Fibroblast of upper back skin (primary cell): Measurements from ENCODE around the gene TBC1D17.

Experiments used
- DNase-seq: peaks from one replicate; pipeline ENCODE4 v3.0.0-alpha.2; 2013

TBC1D17 gene

DNA sequence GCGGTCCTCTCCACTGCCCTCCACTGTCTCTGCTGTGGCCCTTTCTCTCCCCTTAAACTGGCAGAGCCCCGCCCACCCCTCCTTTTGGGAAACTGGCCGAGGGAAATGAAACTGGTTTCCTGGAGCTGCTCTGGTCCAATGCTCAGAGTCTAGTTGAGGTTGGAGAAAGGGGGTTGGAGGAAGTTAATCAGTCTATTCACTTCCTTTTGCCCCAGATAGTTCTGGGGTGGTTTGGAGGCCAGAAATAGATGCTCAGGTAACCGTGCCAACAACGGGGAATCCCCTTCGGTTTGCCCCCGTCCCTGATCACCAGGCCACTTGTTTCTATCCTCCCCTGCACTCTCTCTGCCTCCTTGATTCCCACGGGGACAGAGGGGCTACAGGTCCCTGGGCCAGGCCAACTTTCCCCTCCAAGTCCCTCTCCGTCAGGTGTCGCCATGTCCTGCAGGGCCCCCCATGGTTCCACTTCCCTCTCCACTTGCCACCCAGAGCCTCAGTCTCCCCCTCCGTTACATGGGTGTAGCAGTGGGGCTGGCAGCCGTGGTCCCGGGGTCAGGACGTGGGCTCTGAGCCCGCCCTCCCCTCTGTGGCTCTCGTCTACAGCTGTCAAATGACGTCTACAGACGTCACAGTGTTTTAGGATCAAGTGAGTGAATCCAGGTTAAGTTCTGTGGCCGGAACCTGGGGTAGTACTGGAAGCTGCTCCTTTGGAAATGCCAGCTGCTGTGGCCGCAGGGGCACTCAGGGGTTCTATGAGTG is 19.5 kb downstream of the TBC1D17 start, which contains the start of gene IL4I1:
Gene IL4I1 (minus strand): TSS at position 25 of the 759 bp plus-strand sequence. CDS start 727 bp downstream, outside the sequence.
- DNase-seq, result peak; percentile 11

DNA sequence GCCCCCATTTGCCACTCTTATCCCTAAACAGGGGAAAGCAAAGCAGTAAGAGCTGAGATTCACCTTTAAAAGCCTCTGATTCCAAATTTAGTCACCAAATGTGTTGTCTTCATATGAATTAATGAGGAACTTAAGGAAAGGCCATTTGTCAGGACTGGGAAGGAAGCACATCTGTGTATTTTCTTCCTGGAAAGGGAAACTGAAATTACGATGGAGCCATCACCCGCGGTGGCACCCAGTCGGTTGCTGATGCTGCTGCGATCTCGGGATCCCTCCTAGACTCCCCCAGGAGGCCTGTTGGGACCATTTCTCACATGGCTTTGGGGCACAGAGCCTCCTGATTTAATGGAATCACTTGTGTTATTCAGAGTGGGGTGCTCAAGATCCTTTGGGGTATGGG is 26.6 kb downstream of the TBC1D17 start:
- DNase-seq, result no peak

DNA sequence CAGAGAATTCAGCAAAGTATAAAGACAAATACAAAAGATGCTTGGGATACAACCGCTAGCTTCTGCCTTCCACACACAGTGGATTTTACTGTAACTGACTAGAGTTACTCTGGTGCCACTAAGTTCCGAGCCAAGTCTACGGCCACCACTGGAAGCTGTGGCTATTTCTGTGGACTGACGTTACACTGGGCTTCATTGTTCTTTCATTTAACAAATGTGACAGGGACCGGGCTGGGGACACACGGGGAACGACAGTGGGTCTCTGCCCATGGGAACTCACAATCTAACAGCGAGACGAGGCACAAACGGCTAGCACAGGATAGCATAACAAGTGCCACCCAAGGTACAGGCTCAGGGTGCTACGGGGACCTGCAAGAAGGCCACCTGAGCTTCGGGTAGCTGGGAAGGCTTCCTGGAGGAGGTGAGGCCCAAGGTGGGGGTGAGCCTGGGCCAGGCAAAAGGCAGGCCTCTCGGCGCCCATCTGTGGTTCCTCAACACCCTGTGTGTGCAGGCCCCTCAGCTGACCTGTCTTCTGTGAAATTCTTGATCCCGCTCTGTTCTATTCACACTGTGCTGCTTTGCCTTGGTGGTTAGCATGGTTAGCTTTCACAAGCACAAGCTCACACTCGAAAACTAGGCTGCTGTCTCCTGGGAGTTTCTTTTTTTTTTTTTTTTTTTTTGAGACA is 29.5 kb downstream of the TBC1D17 start:
- no peak for DNase-seq

DNA sequence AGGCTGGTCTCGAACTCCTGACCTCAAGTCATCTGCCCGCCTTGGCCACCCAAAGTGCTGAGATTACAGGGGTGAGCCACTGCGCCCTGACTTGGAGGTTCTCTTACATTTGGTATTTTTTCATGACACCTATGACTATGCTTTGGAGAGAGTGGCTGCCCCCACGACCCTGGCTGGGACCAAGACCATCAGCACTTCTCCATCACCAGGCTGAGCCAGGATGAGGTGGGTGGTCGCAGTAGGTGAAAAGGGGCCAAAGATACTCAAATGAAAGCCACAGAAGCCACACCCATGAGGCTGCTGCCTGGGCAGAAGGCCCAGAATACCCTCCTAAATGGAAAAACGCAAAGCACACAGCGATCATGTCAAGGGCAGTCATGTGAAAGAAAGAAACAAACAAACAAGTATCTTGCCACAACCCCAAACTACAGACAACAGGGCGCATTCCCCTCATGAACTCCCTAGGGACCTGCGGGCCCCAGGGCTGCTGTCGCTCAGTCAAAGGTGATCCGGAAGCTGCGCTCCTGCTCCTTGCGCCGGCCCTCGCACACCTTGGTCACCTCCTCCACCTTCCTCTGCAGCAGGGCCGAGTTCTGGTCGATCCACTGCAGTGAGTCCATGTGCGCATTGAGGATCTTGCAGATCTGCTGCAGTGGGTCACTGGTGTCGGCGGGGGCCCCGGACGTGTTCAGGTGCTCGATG is 30.4 kb downstream of the TBC1D17 start:
- DNase-seq, result no peak

DNA sequence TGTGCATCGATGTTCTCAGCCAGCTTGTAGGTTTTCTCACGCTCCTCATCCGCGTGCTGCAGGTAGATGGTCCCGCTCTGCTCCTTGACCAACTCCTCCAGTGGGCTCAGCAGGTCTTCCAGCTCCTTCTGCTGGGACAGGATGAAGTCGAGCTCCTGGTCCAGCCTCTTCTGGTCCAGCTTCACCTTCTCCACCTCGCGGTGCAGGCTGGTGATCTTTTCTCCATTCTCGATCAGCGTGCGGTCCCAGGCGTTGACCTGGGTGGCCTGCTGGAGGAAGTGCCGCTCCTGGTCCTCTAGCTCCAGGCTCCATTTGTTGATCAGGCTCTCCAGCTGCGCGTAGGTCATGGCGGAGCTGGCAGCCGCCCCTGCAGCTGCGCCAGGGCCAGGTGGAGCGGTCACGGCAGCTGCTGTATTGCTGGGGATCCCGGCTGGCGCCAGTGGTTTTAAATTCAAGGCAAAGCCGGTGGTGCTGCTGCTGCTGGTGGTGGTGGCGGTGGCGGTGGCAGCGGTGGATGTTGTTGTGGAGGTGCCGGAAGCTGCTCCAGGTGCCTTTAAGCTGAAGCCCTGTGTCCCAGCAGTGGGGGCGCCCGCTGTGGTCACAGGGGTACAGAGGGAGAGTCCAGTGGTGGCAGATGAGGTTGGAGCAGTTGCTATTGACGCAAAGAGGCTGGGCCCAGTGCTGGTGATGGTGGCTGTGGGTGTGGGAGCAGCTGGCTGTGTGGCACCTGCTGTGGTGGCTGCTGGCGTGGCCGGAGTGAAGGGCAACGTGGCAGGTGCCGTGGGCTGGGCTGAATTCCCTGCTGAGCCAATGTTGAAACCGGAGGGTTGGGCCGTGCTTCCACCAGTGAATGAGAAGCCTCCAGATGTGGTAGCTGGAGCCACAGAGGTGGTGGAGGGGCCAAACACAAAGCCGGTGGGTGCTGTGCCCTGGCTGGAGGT is 31.2 kb downstream of the TBC1D17 start:
- no peak for DNase-seq

DNA sequence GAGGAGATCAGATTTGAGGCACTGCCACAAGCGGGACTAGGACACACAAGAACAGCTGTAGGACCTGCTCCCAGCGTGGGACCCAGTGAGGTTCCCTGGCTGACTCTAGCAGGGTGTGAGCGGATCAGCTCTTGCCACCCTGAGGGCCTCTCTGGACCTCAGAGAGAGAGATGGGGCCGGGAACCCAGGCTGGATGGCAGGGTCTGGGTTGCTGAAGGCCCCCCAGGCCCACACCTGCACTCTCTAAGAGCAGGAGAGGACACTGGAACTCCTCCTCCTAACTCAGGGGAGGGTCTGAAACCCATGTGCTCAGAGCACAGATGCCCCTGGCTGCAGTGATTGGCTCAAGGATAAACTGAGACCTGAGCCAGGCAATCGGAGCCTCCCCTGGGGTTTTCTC is 32.7 kb downstream of the TBC1D17 start:
- DNase-seq, result no peak

DNA sequence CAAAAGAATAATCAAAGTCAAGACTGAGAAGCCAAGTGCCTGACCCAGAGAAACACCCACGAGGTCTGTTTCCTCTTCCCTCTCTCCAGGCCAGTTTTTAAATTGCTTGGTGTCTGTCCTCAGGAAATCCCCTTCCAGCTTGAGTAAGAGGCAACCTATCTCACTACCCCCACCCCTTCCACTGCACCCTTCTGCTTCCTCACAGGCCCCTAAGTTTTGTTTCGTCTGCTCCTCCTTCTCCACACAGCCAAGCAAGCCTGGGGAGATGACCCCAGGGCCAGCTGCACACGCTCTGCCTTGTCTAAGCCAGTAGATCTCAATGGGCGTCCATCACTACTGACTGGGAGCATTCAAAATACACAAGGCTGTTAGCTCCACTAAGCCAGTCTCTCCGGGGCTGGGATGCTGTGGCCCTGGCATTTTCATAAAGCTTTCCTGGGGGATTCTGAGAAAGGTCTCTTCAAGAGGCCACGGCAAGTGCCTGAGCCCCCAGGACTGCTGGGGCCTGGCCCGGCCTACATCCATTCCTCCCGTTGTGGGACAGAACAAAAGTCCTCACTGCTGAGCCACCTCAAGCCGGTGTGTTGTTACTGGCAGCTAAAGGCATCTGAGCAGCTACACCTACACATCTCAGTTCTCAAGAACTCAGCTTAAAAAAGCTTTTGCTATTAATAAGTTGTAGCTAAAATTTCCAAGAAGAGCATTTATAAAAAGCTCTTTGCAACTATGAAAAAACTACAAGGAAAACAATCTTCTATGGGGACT is 34.1 kb downstream of the TBC1D17 start:
- no peak for DNase-seq

DNA sequence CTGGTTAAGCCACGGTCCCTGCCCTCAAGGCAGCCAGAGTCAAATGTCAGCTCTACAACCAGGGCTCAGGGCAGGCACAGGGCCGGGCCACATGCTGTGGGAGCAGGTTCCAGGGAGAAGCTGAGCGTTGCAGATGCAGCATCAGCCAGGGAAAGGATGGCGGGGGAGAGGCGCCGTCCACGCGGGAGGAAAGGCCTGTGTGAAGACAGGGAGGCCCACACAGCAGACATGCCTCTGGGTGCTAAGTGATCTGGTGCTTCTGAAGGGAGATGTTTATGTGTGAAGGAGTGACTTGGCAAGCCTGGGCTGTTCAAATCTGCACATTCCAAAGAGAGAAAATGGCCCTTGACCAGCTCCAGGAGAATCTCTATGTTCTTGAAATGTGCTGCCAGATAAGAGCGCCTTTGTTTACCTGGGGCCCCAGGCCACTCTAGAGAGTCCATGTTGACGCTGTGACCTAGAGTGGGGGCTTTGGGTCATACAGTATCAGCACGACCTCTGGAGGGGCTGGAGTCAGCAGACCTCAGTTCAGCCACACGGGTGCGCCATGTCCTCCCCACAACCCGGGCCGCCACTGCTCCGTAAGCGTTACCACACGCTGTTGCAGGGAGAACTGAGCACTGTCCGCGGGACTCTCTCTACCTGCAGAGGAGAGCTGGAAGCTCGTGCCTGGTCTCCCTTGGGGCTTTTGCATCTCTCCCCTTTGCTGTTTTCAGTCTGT is 35.6 kb downstream of the TBC1D17 start:
- no peak for DNase-seq

DNA sequence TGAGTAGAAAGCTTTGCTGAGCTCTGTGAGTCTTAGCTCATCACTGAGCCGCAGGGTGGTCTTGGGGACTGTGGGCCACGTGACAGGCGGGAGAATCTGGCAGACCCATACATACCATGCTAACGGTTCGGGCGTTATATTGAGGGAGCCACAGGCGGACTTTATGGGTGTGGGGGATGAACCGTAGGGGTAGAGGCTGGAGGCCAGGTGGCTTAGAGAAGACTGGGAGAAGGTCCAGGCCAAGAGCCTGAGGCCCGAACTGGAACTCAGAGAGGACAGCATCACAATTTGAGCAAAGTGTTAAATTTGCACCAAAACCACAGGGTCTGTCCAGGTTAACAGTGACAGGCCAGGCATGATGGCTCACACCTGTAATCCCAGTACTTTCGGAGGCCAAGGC is 36.2 kb downstream of the TBC1D17 start:
- no peak for DNase-seq

DNA sequence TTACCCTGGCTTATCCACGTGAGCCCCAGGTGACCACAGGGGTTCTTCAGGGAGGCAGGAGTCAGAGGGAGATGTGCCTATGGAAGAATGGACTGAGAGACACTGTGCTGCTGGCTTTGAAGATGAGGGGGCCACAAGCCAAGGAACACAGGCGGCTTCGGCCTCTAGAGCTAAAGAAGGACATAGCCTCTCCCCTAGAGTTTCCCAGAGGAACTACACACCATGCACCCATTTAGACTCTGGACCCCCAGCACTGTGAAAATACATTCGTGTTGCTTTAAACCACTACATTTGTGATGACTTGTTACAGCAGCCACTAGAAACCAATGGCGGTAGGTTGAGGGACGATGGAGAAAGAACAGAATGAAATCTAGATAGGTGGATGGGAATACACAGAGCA is 37.8 kb downstream of the TBC1D17 start:
- DNase-seq, result no peak

DNA sequence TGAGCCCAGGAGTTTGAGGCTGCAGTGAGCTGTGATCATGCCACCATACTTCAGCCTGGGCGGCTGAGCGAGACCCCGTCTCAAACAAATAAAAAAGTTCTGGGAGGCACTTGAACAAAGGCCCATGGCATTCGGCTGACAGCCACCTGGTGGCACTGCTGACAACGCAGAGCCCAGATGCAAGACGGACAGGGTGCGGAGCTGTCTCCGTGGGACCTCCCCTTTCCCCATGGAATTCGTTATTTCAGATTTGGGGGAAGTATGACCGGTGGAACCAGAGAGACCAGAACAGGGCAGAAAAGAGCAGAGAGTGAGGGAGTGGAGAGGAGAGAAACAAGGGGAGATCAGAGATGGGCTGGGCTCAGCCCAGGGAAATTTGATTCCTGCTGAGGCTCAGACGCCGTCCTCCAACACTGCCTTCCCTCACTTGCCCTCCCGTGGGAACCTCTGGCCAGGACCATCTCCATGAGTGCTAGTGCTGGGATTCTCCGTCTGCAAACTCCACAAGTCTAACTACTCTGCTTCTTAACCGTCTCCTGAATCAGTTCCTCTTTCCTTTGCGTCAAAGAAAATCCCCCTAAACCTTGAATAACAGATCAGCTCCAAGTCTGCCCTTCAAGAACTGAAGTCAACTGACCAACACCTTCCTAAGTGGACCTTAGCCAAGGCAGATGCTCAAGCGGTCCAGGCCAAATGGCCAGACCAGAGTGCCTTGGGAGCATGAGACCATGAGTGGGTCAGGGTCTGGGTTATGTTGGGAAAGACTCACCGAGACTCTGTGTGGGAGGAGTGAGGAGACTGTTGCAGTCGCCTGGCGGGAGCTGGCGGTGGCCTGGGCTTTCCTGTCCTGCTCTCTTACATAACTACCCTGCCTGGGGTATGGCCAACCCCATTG is 39.6 kb downstream of the TBC1D17 start:
- no peak for DNase-seq

DNA sequence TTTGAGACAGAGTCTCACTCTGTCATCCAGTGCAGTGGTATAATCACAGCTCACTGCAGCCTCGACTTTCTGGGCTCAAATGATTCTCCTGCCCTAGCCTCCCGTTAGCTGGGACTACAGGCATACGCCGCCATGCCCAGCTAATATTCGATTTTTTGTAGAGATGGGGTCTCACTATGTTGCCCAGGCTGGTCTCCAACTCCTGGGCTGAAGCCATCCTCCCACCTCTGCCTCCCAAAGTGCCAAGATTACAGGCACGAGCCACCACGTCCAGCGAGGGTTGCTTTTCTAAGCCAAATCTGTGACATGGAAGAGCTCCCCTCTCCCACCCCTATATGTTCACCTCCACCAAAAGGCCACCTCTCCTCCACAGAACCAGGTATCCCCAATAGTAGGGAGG is 40.6 kb downstream of the TBC1D17 start:
- DNase-seq, result no peak

DNA sequence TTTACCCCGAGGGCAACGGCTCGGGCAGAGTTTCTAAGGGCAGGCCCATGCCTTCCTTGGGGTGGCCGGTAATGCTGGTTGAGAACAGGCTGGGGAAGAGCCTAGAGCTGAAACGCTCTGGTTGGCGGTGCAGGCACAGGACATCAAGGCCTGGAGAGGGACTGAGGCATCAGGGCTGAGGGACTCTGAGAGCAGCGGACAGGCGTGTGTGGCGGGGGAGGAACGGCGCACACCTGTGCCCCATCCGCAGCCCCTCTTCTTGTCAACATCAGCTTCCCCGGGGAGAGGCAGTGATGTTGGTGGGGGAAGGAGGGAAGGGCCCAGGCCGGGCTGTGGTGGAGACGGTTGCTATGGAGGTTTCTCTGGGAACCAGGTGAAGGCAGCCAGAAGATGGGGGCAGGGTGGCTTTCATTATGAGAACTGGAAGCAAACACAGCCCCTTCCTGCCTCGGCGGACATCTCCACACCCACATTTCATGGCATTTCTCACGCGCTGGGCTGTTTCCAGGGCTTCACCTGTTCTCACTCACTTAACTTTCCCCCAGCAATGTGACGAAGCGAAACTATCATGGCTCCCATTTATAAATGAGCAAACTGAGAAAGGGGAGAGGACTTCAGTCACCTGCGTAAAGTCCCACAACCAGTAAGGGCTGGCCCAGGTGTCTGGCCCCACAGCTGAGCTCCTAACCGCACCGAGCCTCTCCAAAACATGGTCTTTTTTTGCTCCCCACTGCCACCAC is 43.3 kb downstream of the TBC1D17 start:
- no peak for DNase-seq

DNA sequence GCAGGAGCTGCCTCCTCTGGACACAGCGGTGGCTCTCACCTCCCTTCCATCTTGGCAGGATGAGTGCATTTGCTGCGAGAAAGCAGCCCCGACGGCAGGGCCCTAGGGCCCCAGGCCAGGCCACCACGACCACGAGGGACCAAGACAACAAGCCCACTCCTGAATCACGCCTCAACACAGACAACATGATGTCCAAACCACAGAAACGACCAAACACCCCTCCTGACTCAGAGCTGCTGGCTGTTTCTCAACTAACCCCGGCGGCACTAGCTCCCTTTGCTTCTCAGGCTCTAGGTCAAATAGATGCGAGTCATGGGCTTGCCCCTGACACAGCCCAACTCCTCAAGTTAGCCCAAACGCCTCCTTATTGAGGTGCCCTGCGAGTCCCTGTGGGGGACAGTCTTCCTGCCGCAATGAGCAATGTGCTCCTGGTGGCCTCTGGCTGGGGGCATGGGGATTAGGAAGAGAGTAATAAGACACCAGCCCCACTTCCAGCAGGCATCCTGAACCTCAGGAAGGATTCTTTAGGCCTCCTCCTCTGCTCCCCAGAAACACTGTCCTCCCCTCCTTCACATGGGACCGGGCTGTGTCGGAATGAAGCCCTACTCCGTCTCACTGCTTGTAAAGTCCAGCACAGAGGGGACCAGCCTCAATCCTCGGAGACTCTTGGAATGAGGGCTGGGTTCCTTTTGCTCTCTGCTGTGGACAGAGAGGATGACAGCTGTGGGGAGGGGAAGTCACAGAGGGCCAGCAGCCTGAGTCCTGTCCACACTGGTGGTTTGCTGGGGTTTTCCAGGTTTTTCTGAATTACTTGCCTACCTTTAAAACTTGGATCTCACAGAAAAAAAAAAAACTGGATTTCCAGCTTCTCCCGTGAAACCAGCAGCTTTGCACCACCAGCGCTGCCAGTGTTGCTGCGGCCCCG is 44.6 kb downstream of the TBC1D17 start:
- peak; percentile 69 for DNase-seq

DNA sequence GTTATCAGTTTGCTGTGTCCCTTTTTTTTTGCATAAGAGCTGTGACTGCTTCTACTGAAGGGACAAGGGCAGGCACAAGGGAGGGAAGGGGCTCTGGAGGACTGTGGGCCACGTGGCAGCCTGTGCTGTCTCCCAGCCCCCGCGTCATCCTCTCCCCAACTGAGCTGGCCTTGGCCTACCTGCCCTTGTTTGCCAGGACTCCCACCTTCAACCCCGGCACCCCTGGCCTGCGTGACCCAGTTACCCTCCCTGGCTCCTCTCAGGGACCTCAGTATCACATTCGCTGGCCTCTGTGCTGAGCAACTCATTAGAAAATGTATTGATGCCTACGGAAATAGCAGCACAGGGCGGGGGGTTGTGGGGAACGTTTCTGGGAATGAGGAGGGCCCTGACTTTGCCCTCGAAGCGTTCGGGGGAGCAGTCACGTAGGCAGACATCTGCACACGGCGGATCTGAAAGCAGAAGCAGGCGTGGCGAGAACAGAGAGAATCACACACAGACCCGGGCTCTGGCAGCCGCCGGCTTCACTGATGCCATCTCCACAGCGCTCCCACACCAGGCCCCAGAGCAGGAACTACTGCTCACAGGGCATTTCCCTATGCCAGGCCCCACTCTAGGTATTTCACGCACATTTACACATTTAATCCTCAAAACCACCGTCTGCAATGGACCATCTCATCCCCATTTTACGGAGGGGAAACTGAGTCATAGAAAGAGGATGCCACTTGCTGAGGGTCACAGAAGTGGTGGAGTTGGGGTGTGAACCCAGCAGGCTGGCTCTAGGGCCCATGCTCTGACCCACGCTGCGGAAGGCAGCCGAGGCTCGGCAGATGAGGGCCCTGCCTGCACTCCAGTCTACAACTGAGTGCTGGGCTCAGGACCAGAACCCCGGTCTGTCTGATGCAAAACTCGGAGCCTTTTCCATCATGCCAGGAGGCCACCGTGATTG is 45.8 kb downstream of the TBC1D17 start:
- DNase-seq, result no peak

DNA sequence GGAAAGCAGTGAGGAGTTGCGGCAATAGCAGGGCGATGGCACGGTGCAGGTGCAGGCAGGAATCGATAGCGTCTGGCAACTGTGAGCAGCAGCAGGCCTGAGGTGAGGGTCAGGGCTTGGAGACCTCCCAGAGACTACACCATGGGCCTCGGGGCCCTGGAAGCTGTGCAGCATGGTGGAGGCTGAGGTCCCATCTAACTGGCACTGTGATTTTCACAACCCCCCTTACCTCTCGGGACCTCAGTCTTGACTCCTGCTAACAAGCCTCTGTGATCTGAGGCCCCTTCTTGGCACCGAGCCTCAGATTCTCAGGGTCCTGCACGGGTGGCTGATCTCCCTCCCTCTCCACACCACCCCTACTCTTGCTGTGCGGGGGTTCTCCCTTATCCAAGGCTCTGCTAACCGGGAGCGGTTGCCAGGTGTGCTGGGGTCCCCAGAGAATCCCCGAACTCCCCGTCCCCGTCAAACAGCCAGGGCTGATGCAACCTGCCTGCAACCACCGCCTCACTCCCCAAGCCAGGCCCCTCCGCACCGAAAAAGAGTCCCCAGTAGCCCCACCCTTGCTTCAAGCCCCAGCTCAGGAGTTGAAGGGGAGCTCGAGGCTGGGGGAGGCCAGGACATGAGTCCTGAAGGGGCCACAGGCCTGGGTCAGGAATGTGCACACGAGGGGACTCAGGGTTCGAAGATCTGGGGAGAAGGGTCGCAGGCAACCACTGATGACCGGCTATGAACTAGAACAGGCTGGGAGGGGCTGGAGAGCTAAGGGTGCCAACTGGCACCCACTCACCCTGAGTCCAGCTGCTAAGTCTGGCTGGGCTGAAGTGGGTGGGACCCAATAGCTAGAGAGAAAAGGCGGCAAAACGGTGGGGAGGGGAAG is 46.7 kb downstream of the TBC1D17 start:
- DNase-seq, result peak; percentile 75
